Neural cell (in vitro differentiated cells): ENCODE data around the gene APOM. TPM values are rescaled to one million over a fixed set of nuclear protein-coding genes. Genes with fewer than 3 reads are reported as not detected.

ENCODE experiments used
- H2AFZ ChIP-seq: fragments of 200-600, 300-800 bp; sonication (generic), shearing (Covaris generic); 2 replicates; pipeline ENCODE4 v1.6.0; 2014; ENCODE audit warnings: low read depth, mild to moderate bottlenecking, antibody characterized with exemption, low read length, moderate library complexity
- H3F3A ChIP-seq: fragments of 200-600 bp; shearing (Covaris generic); 2 replicates; pipeline ENCODE4 v1.6.1; 2016; ENCODE audit warnings: mild to moderate bottlenecking, moderate library complexity, mixed read lengths, antibody characterized with exemption, low read length; ENCODE audit not compliant: insufficient read depth, poor library complexity, severe bottlenecking
- H3K27ac ChIP-seq: fragments of 200-600, 300-800 bp; sonication (generic), shearing (Covaris generic); 2 replicates; pipeline ENCODE4 v1.5.1; 2014; ENCODE audit warnings: mild to moderate bottlenecking, low read length, moderate library complexity
- H3K27me3 ChIP-seq: fragments of 300-800, 200-600 bp; sonication (generic), shearing (Covaris generic); 2 replicates; pipeline ENCODE4 v1.6.0; 2014; ENCODE audit warnings: mild to moderate bottlenecking, low read depth, low read length, moderate library complexity; ENCODE audit not compliant: insufficient read depth
- H3K36me3 ChIP-seq: fragments of 300-800, 200-600 bp; sonication (generic), shearing (Covaris generic); 2 replicates; pipeline ENCODE4 v1.5.1; 2014; ENCODE audit warnings: mild to moderate bottlenecking, antibody characterized with exemption, low read length, moderate library complexity; ENCODE audit not compliant: insufficient read depth
- H3K4me2 ChIP-seq: fragments of 300-800, 200-600 bp; sonication (generic), shearing (Covaris generic); 2 replicates; pipeline ENCODE4 v1.6.0; 2014; ENCODE audit warnings: mild to moderate bottlenecking, low read length
- H3K4me3 ChIP-seq: fragments of 300-800, 200-600 bp; sonication (generic), shearing (Covaris generic); 2 replicates; pipeline ENCODE4 v1.5.1; 2014; ENCODE audit warnings: mild to moderate bottlenecking, low read length, moderate library complexity
- H3K79me2 ChIP-seq: fragments of 200-600 bp; shearing (Covaris generic); replicated peaks from 2 replicates; pipeline ENCODE4 v1.6.0; 2014; ENCODE audit warnings: mild to moderate bottlenecking, low read length, moderate library complexity; ENCODE audit not compliant: insufficient read depth
- H3K9ac ChIP-seq: fragments of 300-800, 200-600 bp; sonication (generic), shearing (Covaris generic); 2 replicates; pipeline ENCODE4 v1.6.1; 2016; ENCODE audit warnings: mild to moderate bottlenecking, low read length, mixed read lengths
- H3K9me2 ChIP-seq: fragments of 200-600 bp; shearing (Covaris generic); 2 replicates; pipeline ENCODE4 v1.6.1; 2016; ENCODE audit warnings: mild to moderate bottlenecking, low read length, mixed read lengths; ENCODE audit not compliant: insufficient read depth
- H3K9me3 ChIP-seq: fragments of 200-600, 300-800 bp; sonication (generic), shearing (Covaris generic); 2 replicates; pipeline ENCODE4 v1.6.1; 2016; ENCODE audit warnings: mild to moderate bottlenecking, mixed run types, low read length, moderate library complexity, mixed read lengths
- H4K20me1 ChIP-seq: fragments of 200-600 bp; shearing (Covaris generic); 2 replicates; pipeline ENCODE4 v1.6.1; 2016; ENCODE audit warnings: mild to moderate bottlenecking, mixed run types; ENCODE audit not compliant: insufficient read depth
- CTCF ChIP-seq: fragments of 450-650 bp; IDR thresholded peaks from 2 replicates; pipeline ENCODE4 v1.5.1; 2014; ENCODE audit warnings: antibody characterized with exemption, mild to moderate bottlenecking, moderate library complexity; ENCODE audit not compliant: poor library complexity, severe bottlenecking
- EP300 ChIP-seq: fragments of 450-650 bp; conservative IDR thresholded peaks from 2 replicates; pipeline ENCODE4 v1.6.1; 2014; ENCODE audit warnings: antibody characterized with exemption, mild to moderate bottlenecking, moderate library complexity; ENCODE audit not compliant: poor library complexity, severe bottlenecking
- EZH2 ChIP-seq: fragments of 200-600, 300-800 bp; shearing (Covaris generic), sonication (generic); IDR thresholded peaks from 2 replicates; pipeline ENCODE4 v1.6.1; 2014; ENCODE audit warnings: antibody characterized with exemption, low read length, borderline replicate concordance, mild to moderate bottlenecking; ENCODE audit not compliant: insufficient read depth, poor library complexity, severe bottlenecking
- MXI1 ChIP-seq: fragments of 450-650 bp; conservative IDR thresholded peaks from 2 replicates; pipeline ENCODE4 v1.6.1; 2014; ENCODE audit warnings: antibody characterized with exemption, mild to moderate bottlenecking; ENCODE audit not compliant: poor library complexity, severe bottlenecking
- POLR2AphosphoS5 ChIP-seq: IDR thresholded peaks from 2 replicates; pipeline ENCODE4 v1.6.1; 2012
- RAD21 ChIP-seq: fragments of 450-650 bp; conservative IDR thresholded peaks from 2 replicates; pipeline ENCODE4 v1.6.1; 2014; ENCODE audit warnings: antibody characterized with exemption, mild to moderate bottlenecking, moderate library complexity
- REST ChIP-seq: IDR thresholded peaks from 2 replicates; pipeline ENCODE4 v1.6.1; 2012; ENCODE audit warnings: borderline replicate concordance
- SMC3 ChIP-seq: fragments of 450-650 bp; conservative IDR thresholded peaks from 2 replicates; pipeline ENCODE4 v1.6.1; 2014; ENCODE audit warnings: antibody characterized with exemption, mild to moderate bottlenecking, moderate library complexity; ENCODE audit not compliant: poor library complexity
- TAF1 ChIP-seq: IDR thresholded peaks from 2 replicates; pipeline ENCODE4 v1.6.1; 2012; ENCODE audit warnings: low read depth
- polyA plus RNA-seq: library from polyadenylated mRNA; depleted of rRNA; stranded (reverse); fragments of >200 nt; gene quantifications from 2 replicates; pipeline ENCODE4 v1.2.3, GENCODE V29; 2014

The APOM gene
- polyA plus RNA-seq, 1 donor from 2014 or later, result 4.4 TPM

GRCh38 chr6:31669676-31670075 is 14.0 kb downstream of the APOM start, which contains the start of gene LY6G5B:
Gene LY6G5B (plus strand): TSS chr6:31669976. CDS start chr6:31670951, 975 bp downstream.
- H3K4me2 ChIP-seq, result no peak within 1 kb of the TSS
- peaks cover 11% of the 10 kb centered on the region for H3K79me2 ChIP-seq
- no peaks in the 10 kb centered on the region for H3K9me2 ChIP-seq
- H3K9ac ChIP-seq, result no peak within 1 kb of the TSS
- no peak within 1 kb of the TSS for H2AFZ ChIP-seq
- TF ChIP-seq RAD21 (no peak), POLR2AphosphoS5 (no peak), MXI1 (no peak), REST (no peak), EP300 (no peak), EZH2 (no peak), CTCF (no peak), SMC3 (no peak), TAF1 (no peak)
- H3K27me3 ChIP-seq, result no peaks in the 10 kb centered on the region
- H3K9me3 ChIP-seq, result no peaks in the 10 kb centered on the region
- no peaks in the 10 kb centered on the region for H4K20me1 ChIP-seq
- H3K36me3 ChIP-seq, result no peaks in the 10 kb centered on the region
- H3K4me3 ChIP-seq, result no peak within 1 kb of the TSS
- no peak within 1 kb of the TSS for H3K27ac ChIP-seq
- no peaks in the 10 kb centered on the region for H3F3A ChIP-seq

GRCh38 chr6:31676322-31676903 is 20.7 kb downstream of the APOM start:
- H3K4me2 ChIP-seq, result no peak overlapping the region
- H3F3A ChIP-seq, result no peaks in the 10 kb centered on the region
- H4K20me1 ChIP-seq, result no peaks in the 10 kb centered on the region
- no peak overlapping the region for H2AFZ ChIP-seq
- H3K79me2 ChIP-seq, result no peaks in the 10 kb centered on the region
- no peaks in the 10 kb centered on the region for H3K36me3 ChIP-seq
- H3K27ac ChIP-seq, result no peak overlapping the region
- H3K9ac ChIP-seq, result no peak overlapping the region
- H3K27me3 ChIP-seq, result no peaks in the 10 kb centered on the region
- no peaks in the 10 kb centered on the region for H3K9me3 ChIP-seq
- no peak overlapping the region for H3K4me3 ChIP-seq
- TF ChIP-seq EP300, result no peak
- no peak for TF ChIP-seq CTCF
- no peak for TF ChIP-seq POLR2AphosphoS5
- TF ChIP-seq SMC3, result no peak
- no peak for TF ChIP-seq REST
- TF ChIP-seq MXI1, result no peak
- TF ChIP-seq RAD21, result no peak
- no peak for TF ChIP-seq EZH2
- TF ChIP-seq TAF1, result no peak
- H3K9me2 ChIP-seq, result no peaks in the 10 kb centered on the region
